IMR-90 (cell line): ENCODE measurements around the gene OR8B4. TPM values are rescaled to one million over a fixed set of nuclear protein-coding genes. Genes with fewer than 3 reads are reported as not detected.

Experiments used
- ATAC-seq: fragments of 200-7000 bp; cut with Tn5 transposase; 2 replicates; pipeline ENCODE4 v1.9.1; 2020; ENCODE audit warnings: low read depth, mild to moderate bottlenecking, moderate library complexity
- BruUV-seq: library from RNA; stranded (reverse); fragments of 400-500 nt; replicated peaks from 2 replicates; lab custom pipeline; 2021; lab: Mats Ljungman, UMichigan
- CTCF ChIA-PET: fragments of 300-600 bp; formaldehyde crosslinking; extraction: SDS; loops from one replicate; lab custom pipeline; 2021; ENCODE audit warnings: antibody characterized with exemption; lab: Yijun Ruan, JAX
- POLR2A ChIA-PET: fragments of 300-600 bp; sonication (Branson Sonifier 250); formaldehyde crosslinking; loops from one replicate; lab custom pipeline; 2022; ENCODE audit warnings: antibody characterized with exemption; ENCODE audit not compliant: unreplicated experiment; lab: Charles Lee
- DNase-seq: peaks from one replicate; pipeline ENCODE4 v3.0.0; 2013
- H2AFZ ChIP-seq: replicated peaks from 2 replicates; pipeline ENCODE3; 2013; ENCODE audit warnings: low read length, mild to moderate bottlenecking; ENCODE audit not compliant: poor library complexity
- H2AK5ac ChIP-seq: 2 replicates; pipeline ENCODE4 v1.6.1; 2013; ENCODE audit warnings: low read depth, low read length, inconsistent platforms
- H2AK9ac ChIP-seq: replicated peaks from 2 replicates; pipeline ENCODE3; 2013; ENCODE audit warnings: mild to moderate bottlenecking, low read depth, low read length, moderate library complexity; ENCODE audit not compliant: poor library complexity
- H2BK120ac ChIP-seq: 2 replicates; pipeline ENCODE4 v1.6.1; 2013; ENCODE audit warnings: low read depth, low read length, inconsistent platforms
- H2BK15ac ChIP-seq: 3 replicates; pipeline ENCODE4 v1.6.1; 2013; ENCODE audit warnings: low read depth, low read length, inconsistent platforms
- H2BK20ac ChIP-seq: 2 replicates; pipeline ENCODE4 v1.6.1; 2013; ENCODE audit warnings: low read depth, mild to moderate bottlenecking, inconsistent platforms, low read length, moderate library complexity
- H2BK5ac ChIP-seq: 2 replicates; pipeline ENCODE4 v1.6.1; 2013; ENCODE audit warnings: mild to moderate bottlenecking, low read depth, low read length, inconsistent platforms; ENCODE audit not compliant: poor library complexity, severe bottlenecking
- H3K14ac ChIP-seq: replicated peaks from 2 replicates; pipeline ENCODE4 v1.6.1; 2013; ENCODE audit warnings: low read depth, low read length, inconsistent platforms
- H3K18ac ChIP-seq: 2 replicates; pipeline ENCODE4 v1.6.1; 2013; ENCODE audit warnings: low read depth, low read length, control low read depth
- H3K23ac ChIP-seq: 2 replicates; pipeline ENCODE4 v1.6.1; 2013; ENCODE audit warnings: low read depth, low read length, inconsistent platforms
- H3K27ac ChIP-seq: 2 replicates; pipeline ENCODE4 v1.5.1; 2013; ENCODE audit warnings: mild to moderate bottlenecking, control low read depth, low read length; ENCODE audit not compliant: insufficient read depth
- H3K27me3 ChIP-seq: 2 replicates; pipeline ENCODE4 v1.6.1; 2013; ENCODE audit warnings: low read length; ENCODE audit not compliant: control insufficient read depth, insufficient read depth
- H3K36me3 ChIP-seq: 2 replicates; pipeline ENCODE4 v1.6.1; 2013; ENCODE audit warnings: low read length, mixed read lengths; ENCODE audit not compliant: control insufficient read depth, insufficient read depth
- H3K4ac ChIP-seq: 2 replicates; pipeline ENCODE4 v1.6.1; 2013; ENCODE audit warnings: low read depth, low read length, inconsistent platforms
- H3K4me1 ChIP-seq: 2 replicates; pipeline ENCODE4 v1.6.1; 2013; ENCODE audit warnings: low read length, mixed read lengths; ENCODE audit not compliant: control insufficient read depth, insufficient read depth
- H3K4me2 ChIP-seq: 2 replicates; pipeline ENCODE4 v1.6.1; 2013; ENCODE audit warnings: low read depth, mild to moderate bottlenecking, control low read depth, low read length, moderate library complexity
- H3K4me3 ChIP-seq: 2 replicates; pipeline ENCODE4 v1.5.1; 2013; ENCODE audit warnings: low read depth, mild to moderate bottlenecking, control low read depth, low read length, moderate library complexity; ENCODE audit not compliant: insufficient read depth
- H3K56ac ChIP-seq: 2 replicates; pipeline ENCODE4 v1.6.1; 2013; ENCODE audit warnings: low read length, inconsistent platforms; ENCODE audit not compliant: insufficient read depth; ENCODE audit errors: extremely low read depth
- H3K79me1 ChIP-seq, 2 experiments: 2 replicates each; pipeline ENCODE4 v1.6.1; 2013; ENCODE audit warnings: low read length in 2 of 2, inconsistent platforms in 1 of 2, low read depth in 1 of 2
- H3K9ac ChIP-seq: 2 replicates; pipeline ENCODE4 v1.6.1; 2013; ENCODE audit warnings: low read depth, low read length, control low read depth
- H3K9me1 ChIP-seq: 2 replicates; pipeline ENCODE4 v1.6.1; 2013; ENCODE audit warnings: low read length, inconsistent platforms; ENCODE audit not compliant: insufficient read depth
- H3K9me3 ChIP-seq: 2 replicates; pipeline ENCODE4 v1.6.1; 2013; ENCODE audit warnings: low read length; ENCODE audit not compliant: control insufficient read depth, insufficient read depth
- H4K20me1 ChIP-seq: 2 replicates; pipeline ENCODE4 v1.6.1; 2013; ENCODE audit warnings: low read length, inconsistent platforms; ENCODE audit not compliant: insufficient read depth
- H4K5ac ChIP-seq: 2 replicates; pipeline ENCODE4 v1.6.1; 2013; ENCODE audit warnings: mild to moderate bottlenecking, low read depth, low read length, control low read depth
- H4K8ac ChIP-seq, 2 experiments: 2 replicates each; pipeline ENCODE4 v1.6.1; 2013; ENCODE audit warnings: low read depth in 2 of 2, low read length in 2 of 2, control low read depth in 1 of 2, inconsistent platforms in 1 of 2
- H4K91ac ChIP-seq: 2 replicates; pipeline ENCODE4 v1.6.1; 2013; ENCODE audit warnings: low read depth, low read length, inconsistent platforms; ENCODE audit not compliant: insufficient read depth
- FOS ChIP-seq: fragments of 150-350 bp; IDR thresholded peaks from 2 replicates; pipeline ENCODE4 v1.6.1; 2016; ENCODE audit warnings: low read depth, low read length
- MAZ ChIP-seq: IDR thresholded peaks from 2 replicates; pipeline ENCODE4 v1.6.1; 2012; ENCODE audit warnings: low read depth, mild to moderate bottlenecking, low read length, improper control_type of control experiment, moderate library complexity, borderline replicate concordance
- MXI1 ChIP-seq: IDR thresholded peaks from 2 replicates; pipeline ENCODE4 v1.6.1; 2012; ENCODE audit warnings: low read depth, mild to moderate bottlenecking, low read length, moderate library complexity, borderline replicate concordance
- RAD21 ChIP-seq: IDR thresholded peaks from 2 replicates; pipeline ENCODE4 v1.6.1; 2012; ENCODE audit warnings: low read length, improper control_type of control experiment
- WGBS, 2 experiments: methylation state at CpG; one replicate each; pipeline versions ENCODE4 v1.1.5 to v1.1.7; 2013; ENCODE audit warnings: missing lambda C conversion rate in 2 of 2; ENCODE audit not compliant: insufficient read length in 1 of 2; ENCODE audit errors: extremely low coverage in 2 of 2; 5-methylcytosine and 5-hydroxymethylcytosine counted together
- dilution Hi-C: fragments of 300-500 bp; cut with HindIII; formaldehyde crosslinking; loops from one replicate; pipeline ENCODE4 v1.14.3; 2018; ENCODE audit warnings: low sequenced_read_pairs; ENCODE audit not compliant: unreplicated experiment
- in situ Hi-C: fragments of 300-500 bp; cut with MboI; formaldehyde crosslinking; loops from 3 replicates; pipeline ENCODE4 v1.14.3; 2019; ENCODE audit warnings: low sequenced_read_pairs, inconsistent platforms, mixed read lengths
- intact Hi-C: fragments of 100-400 bp; cut with micrococcal nuclease; formaldehyde crosslinking; loops from 2 replicates; pipeline ENCODE4 v1.10.0; 2022
- polyA plus RNA-seq, 3 experiments: library from polyadenylated mRNA; depleted of rRNA; stranded (reverse); fragments of >200 nt; gene quantifications; 2 replicates each; pipeline ENCODE4 v1.2.3, GENCODE V29; 2012; ENCODE audit warnings: low replicate concordance in 1 of 3
- total RNA-seq: library from RNA; depleted of rRNA; stranded (reverse); fragments of >200 nt; gene quantifications from 2 replicates; pipeline ENCODE4 v1.2.3, GENCODE V29; 2012
- TF ChIP-seq, protein P1 (sequence below): fragments of 150-350 bp; IDR thresholded peaks from 2 replicates; pipeline ENCODE4 v1.6.1; 2017; ENCODE audit warnings: mild to moderate bottlenecking, antibody characterized with exemption, low read length, low read depth

The OR8B4 gene
- total and polyA plus RNA-seq, 2 of the 4 experiments (the other 2 are of a cell fraction): not detected

DNA sequence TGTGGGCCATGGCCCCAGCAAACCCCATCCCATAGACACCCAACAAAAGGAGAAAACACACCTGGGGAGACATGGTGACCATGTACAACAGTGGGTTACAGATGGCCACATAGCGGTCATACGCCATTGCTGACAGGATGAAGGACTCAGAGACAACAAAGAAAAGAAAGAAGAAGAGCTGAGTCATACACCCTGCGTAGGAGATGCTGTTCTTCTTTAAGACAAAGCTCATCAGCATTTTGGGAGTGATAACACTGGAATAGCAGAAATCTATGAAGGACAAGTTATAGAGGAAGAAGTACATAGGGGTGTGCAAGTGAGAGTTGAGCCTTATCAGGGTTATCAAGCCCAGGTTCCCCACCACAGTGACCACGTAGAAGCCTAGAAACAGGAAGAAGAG, 15.9 kb upstream of the OR8B4 start:
- Histone ChIP-seq H3K27me3 (no peaks in the 10 kb centered on the region; the same call in 1 of the 2 replicates), H3K9me1 (no peaks in the 10 kb centered on the region), H3K27ac (no peak overlapping the region), H3K18ac (no peak overlapping the region), H4K91ac (no peak overlapping the region), H3K4me2 (no peak overlapping the region), H3K23ac (no peak overlapping the region), H2BK120ac (no peak overlapping the region), H4K5ac (no peak overlapping the region), H4K8ac (no peak overlapping the region), H2AK9ac (no peak overlapping the region), H3K4me3 (no peak overlapping the region), H4K20me1 (no peaks in the 10 kb centered on the region), H2AK5ac (no peak overlapping the region), H3K14ac (no peak overlapping the region), H3K9ac (no peak overlapping the region), H2AFZ (peak overlapping the region; percentile 37), H3K36me3 (no peaks in the 10 kb centered on the region), H2BK5ac (no peak overlapping the region), H2BK20ac (no peak overlapping the region), H3K4me1 (no peaks in the 10 kb centered on the region), H3K4ac (no peak overlapping the region), H3K56ac (no peak overlapping the region), H2BK15ac (no peak overlapping the region), H3K9me3 (no peaks in the 10 kb centered on the region), H3K79me1 (no peaks in the 10 kb centered on the region)
- dilution Hi-C loops: no loop called here
- no peak for ATAC-seq
- BruUV-seq: no TSS peak
- ChIA-PET CTCF (no interaction called here), POLR2A (no interaction called here)
- WGBS, 2 experiments: no CpG with 5 or more reads among the region's 4 CpGs
- no peak for DNase-seq
- TF ChIP-seq, protein P1, sequence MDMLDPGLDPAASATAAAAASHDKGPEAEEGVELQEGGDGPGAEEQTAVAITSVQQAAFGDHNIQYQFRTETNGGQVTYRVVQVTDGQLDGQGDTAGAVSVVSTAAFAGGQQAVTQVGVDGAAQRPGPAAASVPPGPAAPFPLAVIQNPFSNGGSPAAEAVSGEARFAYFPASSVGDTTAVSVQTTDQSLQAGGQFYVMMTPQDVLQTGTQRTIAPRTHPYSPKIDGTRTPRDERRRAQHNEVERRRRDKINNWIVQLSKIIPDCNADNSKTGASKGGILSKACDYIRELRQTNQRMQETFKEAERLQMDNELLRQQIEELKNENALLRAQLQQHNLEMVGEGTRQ: no peak
- TF ChIP-seq FOS: no peak
- TF ChIP-seq MXI1: no peak
- no peak for TF ChIP-seq MAZ
- no peak for TF ChIP-seq RAD21
- intact Hi-C loops: no loop called here
- in situ Hi-C loops: no loop called here
